Heart right ventricle (tissue), 16 donors: Measurements from ENCODE around the gene BZW2. TPM values are rescaled to one million over a fixed set of nuclear protein-coding genes. Genes with fewer than 3 reads are reported as not detected.
"Not testable (repeated sequence)": the region's sequence is repeated elsewhere in the genome, so short reads cannot be mapped to it uniquely, and the experiment has no call there.

ENCODE experiments used
- ATAC-seq, 8 donors: fragments of 200-7000 bp; cut with Tn5 transposase; one replicate each; pipeline ENCODE4 v1.9.1; 2020; ENCODE audit warnings: mild to moderate bottlenecking in 8 of 8, moderate library complexity in 8 of 8, moderate number of reproducible peaks in 1 of 8
- DNase-seq, 2 donors: peaks; one replicate each; pipeline ENCODE4 v3.0.0-alpha.2; 2020
- H3K27ac ChIP-seq, 10 donors: fragments of 200-600 bp; sonication (generic) in 2 of 10; one replicate each; pipeline versions ENCODE4 v1.5.0 to v1.8.0; 2020 to 2022; ENCODE audit warnings: mild to moderate bottlenecking in 3 of 10
- H3K27me3 ChIP-seq, 7 donors: fragments of 200-600 bp; one replicate each; pipeline ENCODE4 v1.8.0; 2021 to 2022; ENCODE audit warnings: mild to moderate bottlenecking in 2 of 7
- H3K36me3 ChIP-seq, 9 donors: fragments of 200-600 bp; sonication (generic) in 1 of 9; one replicate each; pipeline versions ENCODE4 v1.5.0 to v1.8.0; 2020 to 2022; ENCODE audit warnings: mild to moderate bottlenecking in 2 of 9
- H3K4me1 ChIP-seq, 9 donors: fragments of 200-600 bp; sonication (generic) in 1 of 9; one replicate each; pipeline versions ENCODE4 v1.5.0 to v1.8.0; 2020 to 2022; ENCODE audit warnings: mild to moderate bottlenecking in 4 of 9
- H3K4me3 ChIP-seq, 10 donors: fragments of 200-600 bp; sonication (generic) in 2 of 10; one replicate each; pipeline versions ENCODE4 v1.5.0 to v1.8.0; 2020 to 2022; ENCODE audit warnings: mild to moderate bottlenecking in 7 of 10, moderate library complexity in 2 of 10
- H3K9me3 ChIP-seq, 11 donors: fragments of 200-600 bp in 10 of 11; sonication (generic) in 2 of 11; one replicate each; pipeline versions ENCODE4 v1.5.0 to v1.8.0; 2013 to 2022; ENCODE audit warnings: mild to moderate bottlenecking in 2 of 11, control low read depth in 1 of 11, moderate library complexity in 1 of 11
- CTCF ChIP-seq, 9 donors: fragments of 200-600 bp; sonication (generic) in 2 of 9; IDR thresholded peaks; one replicate each; pipeline versions ENCODE4 v1.5.0 to v1.8.0; 2021 to 2022; ENCODE audit warnings: antibody characterized with exemption in 9 of 9, mild to moderate bottlenecking in 5 of 9, moderate library complexity in 1 of 9
- WGBS, 2 donors: extraction: QIAGEN DNeasy Blood & Tissue Kit; methylation state at CpG; one replicate each; pipeline ENCODE4 v1.1.7; 2013; ENCODE audit warnings: inconsistent platforms in 1 of 2; 5-methylcytosine and 5-hydroxymethylcytosine counted together
- intact Hi-C, 10 donors: fragments of 100-400 bp; cut with DNase I; formaldehyde crosslinking; loops; one replicate each; pipeline versions ENCODE4 v1.11.1 to v1.14.2; 2022
- polyA plus RNA-seq, 2 donors: library from polyadenylated mRNA; stranded (reverse); fragments of 200-250 nt; gene quantifications; one replicate each; pipeline ENCODE4 v1.2.3, GENCODE V29; 2013
- total RNA-seq, 10 donors: library from RNA; stranded (reverse); fragmentation: NEBNext Ultra II Directional in 3 of 10; extraction: Animal tissue kit (Norgen Biotek cat#: 25700) in 3 of 10; gene quantifications; one replicate each; pipeline versions ENCODE4 v1.2.1 to v1.2.4, GENCODE V29; 2021 to 2023
- donor health status: Arrhythmogenic right ventricular cardiomyopathy.
- donor health status: ischemic (EF 13 %, LVEDD 7.1; RV severe dilation, severe dysfunction).
- donor health status: healthy with polysubstance abuse.
- donor health status: DM: no; HTN: yes; CAD: no.
- donor health status: DM: no; HTN: no; CAD: no.
- donor health status: ischemic (EF 25% LVEDD 6.9; RV normal size, moderate dysfunction).
- donor health status: ischemic (EF 25% LVEDD 5.7; RV mildly dilated, moderate dysfunction).
- donor health status: healthy.
- donor health status: DM: yes; HTN: yes; CAD: no.
- donor health status: Ischemic cardiomyopathy.
- donor health status: ischemic (EF 35%, LVEDD 5.7; RV mildly dilated, moderate dysfunction).
- donor health status: nonischemic (EF 11% LVEDD 7.7; RV severe dilation, severe dysfunction).
- donor health status: DM: yes; HTN: yes; CAD: no.
- donor health status: PGD.
- donor health status: ischemic (EF 29% LVEDD 5.4; RV normal size, mild dysfunction).
- donor health status: nonischemic (EF 23%, LVEDD 6.1; RV moderate dilation, normal function).

Gene BZW2
- total and polyA plus RNA-seq, 12 donors: 147 to 470 (median 337) TPM

- 60 to 70% methylated on average over 2 of the region's 2 CpGs for WGBS, 2 donors
- DNase-seq (no peak), ATAC-seq (peak in 3 of 8 donors; percentile 15 to 23 (median 23))
- no peaks in the 10 kb centered on the region for H3K27me3 ChIP-seq
- no peaks in the 10 kb centered on the region for H3K9me3 ChIP-seq
- no peak for TF ChIP-seq CTCF (IDR thresholded peaks at IDR 0.05)
- no peak overlapping the region for H3K4me3 ChIP-seq
- no peaks in the 10 kb centered on the region for H3K36me3 ChIP-seq
- H3K27ac ChIP-seq: peak overlapping the region in 9 of 10 donors; percentile 28 to 98 (median 72)
- H3K4me1 ChIP-seq: peaks cover 0 to 85% (median 68%) of the 10 kb centered on the region in 9 donors
- intact Hi-C loops: no loop called here
Measured at GRCh38 chr7:16652888-16653287, 6.9 kb downstream of the BZW2 start.

GRCh38 chr7:16655394-16655793 is 9.4 kb downstream of the BZW2 start:
- Histone ChIP-seq H3K27me3 (no peaks in the 10 kb centered on the region), H3K4me3 (no peak overlapping the region), H3K4me1 (peaks cover 0 to 79% (median 53%) of the 10 kb centered on the region in 9 donors), H3K27ac (peak overlapping the region in 4 of 10 donors; percentile 1 to 13 (median 10)), H3K9me3 (no peaks in the 10 kb centered on the region), H3K36me3 (no peaks in the 10 kb centered on the region)
- ATAC-seq (no peak), DNase-seq (no peak)
- intact Hi-C loops: no loop called here
- TF ChIP-seq CTCF (IDR thresholded peaks at IDR 0.05): no peak

GRCh38 chr7:16656141-16656540 is 10.2 kb downstream of the BZW2 start:
- intact Hi-C loops: no loop called here
- ATAC-seq (no peak), DNase-seq (no peak)
- H3K4me1 ChIP-seq: peaks cover 3 to 79% (median 54%) of the 10 kb centered on the region in 9 donors
- 39 to 46% methylated on average over 1 of the region's 1 CpG for WGBS, 2 donors
- H3K27me3 ChIP-seq: no peaks in the 10 kb centered on the region
- H3K9me3 ChIP-seq: no peaks in the 10 kb centered on the region
- H3K4me3 ChIP-seq: no peak overlapping the region
- TF ChIP-seq CTCF (IDR thresholded peaks at IDR 0.05): no peak
- H3K36me3 ChIP-seq: no peaks in the 10 kb centered on the region
- H3K27ac ChIP-seq: no peak overlapping the region

DNA sequence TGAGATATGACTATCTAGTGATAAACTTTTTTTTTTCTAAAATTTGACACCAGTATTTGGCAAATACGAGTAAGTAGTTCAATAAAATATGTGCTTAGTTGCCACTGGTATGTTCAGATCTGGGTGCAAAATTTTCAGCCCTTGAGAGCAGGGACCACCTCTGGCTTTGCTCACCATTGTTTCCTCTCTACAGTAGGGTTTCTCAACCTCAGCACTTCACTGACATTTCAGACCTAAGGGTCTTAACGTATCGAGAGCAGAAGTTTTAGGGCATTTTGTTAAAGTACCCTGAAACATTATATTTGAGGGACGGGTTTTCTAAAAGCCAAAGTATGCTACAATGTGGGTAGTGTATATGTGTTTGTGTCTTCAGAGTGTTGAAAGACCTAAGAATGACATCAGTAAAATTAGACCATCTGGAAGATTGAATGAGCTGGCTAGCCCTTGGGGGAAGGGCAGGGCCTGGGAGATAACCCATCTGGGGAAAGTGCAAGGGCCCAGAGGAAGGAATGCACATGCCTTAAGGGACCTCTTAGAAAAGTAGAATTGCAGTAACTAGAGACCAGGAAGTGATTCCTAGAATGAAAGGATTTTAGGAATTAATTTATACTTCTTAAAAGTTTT is 11.8 kb downstream of the BZW2 start:
- intact Hi-C loops: no loop called here
- ATAC-seq (peak in 4 of 8 donors; percentile 28 to 86 (median 55)), DNase-seq (peak; percentile 41 to 48)
- H3K36me3 ChIP-seq: no peaks in the 10 kb centered on the region
- no peaks in the 10 kb centered on the region for H3K27me3 ChIP-seq
- peak overlapping the region in 7 of 10 donors; percentile 31 to 65 (median 60) for H3K27ac ChIP-seq
- peaks cover 3 to 70% (median 51%) of the 10 kb centered on the region in 9 donors for H3K4me1 ChIP-seq
- WGBS, 2 donors: 36 to 45% methylated on average over 4 of the region's 4 CpGs
- H3K9me3 ChIP-seq: no peaks in the 10 kb centered on the region
- no peak for TF ChIP-seq CTCF (IDR thresholded peaks at IDR 0.05)
- no peak overlapping the region for H3K4me3 ChIP-seq

GRCh38 chr7:16659854-16660497 is 14.0 kb downstream of the BZW2 start:
- H3K36me3 ChIP-seq, DNase-seq, H3K27me3 ChIP-seq, H3K9me3 ChIP-seq, ATAC-seq, H3K4me3 ChIP-seq, intact Hi-C loops: not testable (repeated sequence)
- H3K27ac ChIP-seq: peak overlapping the region in 7 of 10 donors; percentile 69 to 92 (median 85)
- peaks cover 3 to 63% (median 45%) of the 10 kb centered on the region in 9 donors for H3K4me1 ChIP-seq
- 67 to 78% methylated on average over 8 of the region's 8 CpGs for WGBS, 2 donors
